ENCODE results near the gene KRT72.

The KRT72 gene

GRCh38 chr12:52630599-52631200 is 29.4 kb upstream of the KRT72 start:
- TF ChIP-seq CTCF (IDR thresholded peaks at IDR 0.05; ENCODE audit: borderline replicate concordance, insufficient read depth, low read depth, low read length) = no peak
- H3K4me3 ChIP-seq (ENCODE audit: low read depth, low read length) = no peak overlapping the region

- no peak overlapping the region for H3K4me3 ChIP-seq (ENCODE audit: low read depth, low read length)
- no peak for TF ChIP-seq CTCF (IDR thresholded peaks at IDR 0.05; ENCODE audit: borderline replicate concordance, insufficient read depth, low read depth, low read length)
These were observed 28.8 kb upstream of the KRT72 start for GRCh38 chr12:52630008-52630500.

GRCh38 chr12:52629281-52630007 is 28.2 kb upstream of the KRT72 start:
- no peak overlapping the region for H3K4me3 ChIP-seq (ENCODE audit: low read depth, low read length)
- no peak for TF ChIP-seq CTCF (IDR thresholded peaks at IDR 0.05; ENCODE audit: borderline replicate concordance, insufficient read depth, low read depth, low read length)

GRCh38 chr12:52628841-52629240 is 27.6 kb upstream of the KRT72 start:
- no peak overlapping the region for H3K4me3 ChIP-seq (ENCODE audit: low read depth, low read length)
- TF ChIP-seq CTCF (IDR thresholded peaks at IDR 0.05; ENCODE audit: borderline replicate concordance, insufficient read depth, low read depth, low read length) = no peak

- no peak for TF ChIP-seq CTCF (IDR thresholded peaks at IDR 0.05; ENCODE audit: borderline replicate concordance, insufficient read depth, low read depth, low read length)
- no peak overlapping the region for H3K4me3 ChIP-seq (ENCODE audit: low read depth, low read length)
These were observed 26.8 kb upstream of the KRT72 start for GRCh38 chr12:52628111-52628507.

- H3K4me3 ChIP-seq (ENCODE audit: low read depth, low read length) = no peak overlapping the region
- no peak for TF ChIP-seq CTCF (IDR thresholded peaks at IDR 0.05; ENCODE audit: borderline replicate concordance, insufficient read depth, low read depth, low read length)
These were observed 26.3 kb upstream of the KRT72 start for GRCh38 chr12:52627395-52628110.

All from GM12875 (cell line).